Measurements from ENCODE around the gene IFNE.

Gene IFNE, protein sequence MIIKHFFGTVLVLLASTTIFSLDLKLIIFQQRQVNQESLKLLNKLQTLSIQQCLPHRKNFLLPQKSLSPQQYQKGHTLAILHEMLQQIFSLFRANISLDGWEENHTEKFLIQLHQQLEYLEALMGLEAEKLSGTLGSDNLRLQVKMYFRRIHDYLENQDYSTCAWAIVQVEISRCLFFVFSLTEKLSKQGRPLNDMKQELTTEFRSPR

GRCh38 chr9:21482213-21482612 is at the start of gene IFNE:
IFNE (minus strand) TSS chr9:21482313; CDS start chr9:21481694, 619 bp downstream.
- no peak for DNase-seq (ENCODE audit: low spot score)

GRCh38 chr9:21528123-21528808 is 46.2 kb upstream of the IFNE start:
- no peak for DNase-seq (ENCODE audit: low spot score)

DNA sequence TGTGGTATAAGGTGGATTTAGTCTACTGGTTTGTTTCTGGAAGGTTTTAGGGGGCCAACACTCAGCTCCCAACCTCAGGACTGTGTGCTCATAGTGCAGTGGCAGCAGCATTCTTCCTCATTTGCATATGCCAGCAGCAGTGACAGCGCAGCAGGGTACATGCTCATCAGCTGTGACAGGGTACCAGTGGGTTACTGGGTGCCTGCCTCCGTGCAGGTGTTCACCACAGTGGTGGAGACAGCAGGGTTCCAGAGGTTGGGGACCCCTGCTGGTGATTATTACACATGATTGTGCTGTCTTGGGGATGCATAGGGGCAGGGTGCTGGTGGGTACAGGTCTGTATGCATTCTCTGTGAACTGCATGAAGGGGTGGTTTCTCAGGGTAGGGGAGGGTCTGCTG is 45.5 kb upstream of the IFNE start:
- DNase-seq (ENCODE audit: low spot score), result no peak

- DNase-seq (ENCODE audit: low spot score), result no peak
These were observed 43.1 kb upstream of the IFNE start for GRCh38 chr9:21525174-21525573.

- no peak for DNase-seq (ENCODE audit: low spot score)
These were observed 42.2 kb upstream of the IFNE start for GRCh38 chr9:21524099-21524830.

DNA sequence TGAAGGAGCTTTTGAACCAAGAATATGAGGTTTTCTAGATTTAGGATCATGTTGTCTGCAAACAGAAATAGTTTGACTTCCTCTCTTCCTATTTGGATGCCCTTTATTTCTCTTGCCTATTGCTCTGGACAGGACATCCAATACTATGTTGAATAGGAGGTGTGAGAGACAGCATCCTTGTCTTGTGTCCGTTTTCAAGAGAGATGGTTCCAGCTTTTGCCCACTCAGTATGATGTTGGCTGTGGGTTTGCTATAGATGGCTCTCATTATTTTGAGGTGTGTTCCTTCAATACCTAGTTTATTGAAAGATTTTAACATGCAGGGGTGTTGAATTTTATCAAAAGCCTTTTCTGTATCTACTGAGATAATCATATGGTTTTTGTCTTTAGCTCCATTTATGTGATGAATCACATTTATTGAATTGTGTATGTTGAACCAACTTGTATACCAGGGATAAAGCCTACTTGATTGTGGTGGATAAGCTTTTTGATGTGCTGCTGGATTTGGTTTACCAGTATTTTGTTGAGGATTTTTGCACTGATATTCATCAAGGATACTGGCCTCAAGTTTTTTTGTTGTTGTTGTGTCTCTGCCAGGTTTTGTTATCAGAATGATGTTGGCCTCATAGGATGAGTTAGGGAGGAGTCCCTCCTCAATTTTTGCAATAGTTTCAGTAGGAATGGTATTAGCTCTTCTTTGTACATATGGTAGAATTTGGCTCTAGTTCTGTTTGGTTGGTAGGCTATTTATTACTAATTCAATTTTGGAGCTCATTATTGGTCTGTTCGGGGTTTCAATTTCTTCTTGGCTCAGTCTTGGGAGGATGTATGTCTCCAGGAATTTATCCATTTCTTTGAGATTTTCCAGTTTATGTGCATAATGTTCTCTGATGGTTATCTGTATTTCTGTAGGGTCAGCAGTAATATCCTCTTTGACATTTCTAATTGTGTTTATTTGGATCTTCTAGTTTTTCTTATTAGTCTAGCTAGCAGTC is 41.2 kb upstream of the IFNE start:
- no peak for DNase-seq (ENCODE audit: low spot score)

- DNase-seq (ENCODE audit: low spot score), result no peak
These were observed 40.2 kb upstream of the IFNE start for GRCh38 chr9:21522348-21522747.

DNA sequence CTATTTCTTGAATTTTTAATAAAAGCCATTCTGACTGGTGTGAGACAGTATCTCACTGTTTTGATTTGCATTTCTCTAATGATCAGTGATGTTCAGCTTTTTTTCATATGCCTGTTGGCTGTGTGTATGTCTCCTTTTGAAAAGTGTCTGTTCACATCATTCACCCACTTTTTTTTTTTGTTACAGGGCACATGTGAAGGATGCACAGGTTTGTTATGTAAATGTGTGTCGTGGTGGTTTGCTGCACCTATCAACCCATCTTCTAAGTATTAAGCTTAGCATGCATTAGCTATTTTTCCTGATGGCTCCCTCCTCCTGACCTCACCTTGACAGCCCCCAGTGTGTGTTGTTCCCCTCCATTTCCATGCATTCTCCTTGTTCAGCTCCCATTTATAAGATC is 39.3 kb upstream of the IFNE start:
- DNase-seq (ENCODE audit: low spot score), result no peak

GRCh38 chr9:21520501-21521228 is 38.6 kb upstream of the IFNE start:
- no peak for DNase-seq (ENCODE audit: low spot score)

GRCh38 chr9:21519855-21520434 is 37.8 kb upstream of the IFNE start:
- no peak for DNase-seq (ENCODE audit: low spot score)

- DNase-seq (ENCODE audit: low spot score), result no peak
These were observed 34.7 kb upstream of the IFNE start for GRCh38 chr9:21516796-21517195.

GRCh38 chr9:21513431-21513830 is 31.3 kb upstream of the IFNE start:
- DNase-seq (ENCODE audit: low spot score), result no peak

DNA sequence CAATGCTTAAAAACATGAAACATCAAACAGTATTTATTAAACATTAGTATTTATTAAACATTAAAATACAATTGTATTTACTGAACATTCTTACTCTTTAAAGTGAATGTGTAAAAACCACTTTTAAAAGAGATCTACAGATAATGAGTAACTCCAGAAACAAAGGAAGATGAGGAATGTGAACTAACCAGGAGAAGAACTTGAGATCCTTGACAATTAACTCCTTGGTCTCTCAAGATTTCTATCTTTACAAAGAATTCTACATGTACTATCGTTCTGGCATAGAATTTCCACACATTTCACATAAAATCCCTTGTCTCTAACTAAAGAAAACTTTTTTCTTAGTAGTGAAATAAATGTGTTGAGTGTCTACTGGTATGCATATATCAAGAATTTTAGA is 28.7 kb upstream of the IFNE start:
- no peak for DNase-seq (ENCODE audit: low spot score)

DNA sequence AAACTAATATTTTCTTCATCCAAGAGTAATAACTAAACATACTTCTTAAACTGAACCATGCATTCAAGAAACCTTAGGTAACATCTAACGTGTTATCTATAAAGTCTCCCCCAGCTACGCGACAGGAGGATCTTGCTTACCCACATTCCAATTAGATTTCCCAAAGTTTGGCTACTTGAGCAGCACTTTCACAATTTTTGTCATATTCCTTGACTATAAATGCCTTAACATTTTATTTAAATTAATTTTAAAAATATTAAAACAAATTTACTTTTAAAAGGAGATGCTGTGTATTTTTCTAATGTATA is 25.3 kb upstream of the IFNE start:
- no peak for DNase-seq (ENCODE audit: low spot score)

GRCh38 chr9:21506626-21507482 is 24.7 kb upstream of the IFNE start:
- DNase-seq (ENCODE audit: low spot score), result peak; percentile 71

- peak; percentile 17 for DNase-seq (ENCODE audit: low spot score)
These were observed 23.5 kb upstream of the IFNE start for GRCh38 chr9:21505425-21506179.

DNA sequence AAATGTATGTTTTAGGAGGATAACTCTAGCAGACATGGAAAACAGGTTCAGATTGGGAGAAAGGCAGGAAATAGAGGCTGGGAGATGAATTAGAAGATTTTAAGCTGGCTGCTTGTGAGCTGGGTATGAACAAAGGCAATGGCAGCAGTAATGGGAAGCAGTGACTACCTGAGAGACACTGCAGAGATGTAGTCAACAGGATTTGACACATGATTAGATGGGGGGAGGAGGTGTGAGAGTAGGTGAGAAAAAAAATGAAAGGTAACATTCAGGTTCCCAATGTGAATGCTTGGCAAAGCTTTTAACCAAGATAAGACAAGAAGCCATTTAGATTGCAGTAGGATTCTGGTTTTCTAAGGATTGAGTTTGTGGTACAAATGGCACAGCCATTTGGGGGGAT is 22.8 kb upstream of the IFNE start:
- DNase-seq (ENCODE audit: low spot score), result no peak

DNA sequence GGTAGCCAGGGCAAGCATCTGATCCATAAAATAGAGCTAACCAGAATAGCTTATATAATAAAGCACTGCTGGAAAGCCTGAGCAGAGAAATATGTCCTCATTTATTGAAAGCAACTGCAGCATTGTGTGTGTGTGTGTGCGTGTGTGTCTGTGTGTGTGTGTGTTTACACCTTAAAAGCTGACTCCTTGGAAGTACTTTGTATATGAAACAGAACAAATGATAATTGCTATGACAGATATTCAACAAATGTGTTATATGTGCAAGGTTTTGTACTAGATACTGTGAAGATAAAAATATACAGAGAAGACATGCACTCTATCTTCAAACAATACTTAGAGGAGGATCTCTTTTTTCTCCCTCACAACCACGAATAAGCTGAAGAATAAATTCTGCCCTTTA is 22.0 kb upstream of the IFNE start:
- DNase-seq (ENCODE audit: low spot score), result no peak

DNA sequence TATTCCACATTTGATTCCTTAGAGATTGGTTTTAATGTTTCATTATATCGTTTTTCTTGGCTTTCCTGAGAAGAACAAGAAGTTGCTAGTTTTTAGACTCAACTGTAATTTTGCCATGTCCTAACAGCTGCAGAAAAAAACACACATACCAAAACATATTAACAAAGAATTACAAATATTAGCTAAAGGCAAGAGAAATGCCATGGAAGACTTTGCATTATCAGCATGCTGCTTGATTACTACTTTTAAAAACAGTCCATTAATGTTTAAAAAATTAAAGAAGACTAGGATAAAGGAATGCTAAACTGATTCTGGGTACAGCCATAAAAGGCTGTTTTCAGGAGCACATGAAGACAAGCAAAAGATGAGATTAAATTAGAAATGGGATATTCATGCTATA is 20.5 kb upstream of the IFNE start:
- DNase-seq (ENCODE audit: low spot score), result no peak

DNA sequence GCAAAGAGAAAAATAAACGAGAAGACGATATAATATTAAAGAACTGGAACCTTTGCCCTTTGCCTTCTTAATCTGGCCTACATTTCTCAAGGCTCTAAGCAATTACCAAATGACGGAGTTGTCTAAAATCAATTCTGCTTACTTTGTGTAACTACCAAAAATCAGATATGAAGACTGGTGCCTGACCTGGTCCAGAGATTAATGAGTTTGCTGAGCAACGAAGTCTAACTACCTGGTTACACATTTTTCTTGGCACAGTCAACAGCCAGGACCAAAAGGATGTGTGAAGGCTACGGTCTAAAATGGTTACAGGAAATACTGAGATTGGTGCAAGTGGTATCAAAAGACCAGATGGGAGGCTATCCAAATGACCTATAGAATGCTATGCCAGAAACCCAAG is 17.8 kb upstream of the IFNE start:
- no peak for DNase-seq (ENCODE audit: low spot score)

Data from AG08395 (cell line).